H9 (cell line): ENCODE data around the gene POLR3B. TPM values are rescaled to one million over a fixed set of nuclear protein-coding genes. Genes with fewer than 3 reads are reported as not detected.
A peak's percentile ranks its signal among the peaks of the same experiment; 100 is the strongest.

ENCODE experiments used
- DNase-seq: peaks from one replicate; pipeline ENCODE4 v3.0.0-alpha.2; 2017
- H2AFZ ChIP-seq: one replicate; pipeline ENCODE4 v1.6.1; 2013; ENCODE audit warnings: mild to moderate bottlenecking, low read length, control low read depth, moderate library complexity
- H2AK5ac ChIP-seq: 2 replicates; pipeline ENCODE4 v1.6.1; 2013; ENCODE audit warnings: low read length, control low read depth, mixed read lengths; ENCODE audit not compliant: insufficient read length
- H2BK120ac ChIP-seq: one replicate; pipeline ENCODE4 v1.6.1; 2013; ENCODE audit warnings: low read depth, mild to moderate bottlenecking, low read length, control low read depth, inconsistent platforms; ENCODE audit not compliant: poor library complexity, severe bottlenecking
- H2BK12ac ChIP-seq: 2 replicates; pipeline ENCODE4 v1.6.1; 2013; ENCODE audit warnings: low read length, control low read depth, mixed read lengths, low read depth; ENCODE audit not compliant: insufficient read length
- H2BK15ac ChIP-seq: 2 replicates; pipeline ENCODE4 v1.6.1; 2013; ENCODE audit warnings: low read depth, low read length, control low read depth
- H2BK20ac ChIP-seq: one replicate; pipeline ENCODE4 v1.6.1; 2013; ENCODE audit warnings: low read depth, mild to moderate bottlenecking, low read length, control low read depth, inconsistent platforms; ENCODE audit not compliant: poor library complexity, severe bottlenecking
- H2BK5ac ChIP-seq: 2 replicates; pipeline ENCODE4 v1.6.1; 2013; ENCODE audit warnings: low read length, control low read depth, mixed read lengths; ENCODE audit not compliant: insufficient read length
- H3K14ac ChIP-seq: 2 replicates; pipeline ENCODE4 v1.6.1; 2013; ENCODE audit warnings: low read length, control low read depth; ENCODE audit not compliant: insufficient read depth
- H3K18ac ChIP-seq: 2 replicates; pipeline ENCODE4 v1.6.1; 2013; ENCODE audit warnings: low read depth, mild to moderate bottlenecking, mixed read lengths, low read length, control low read depth; ENCODE audit not compliant: insufficient read length
- H3K23ac ChIP-seq: 2 replicates; pipeline ENCODE4 v1.6.1; 2013; ENCODE audit warnings: low read length, control low read depth, mixed read lengths, low read depth; ENCODE audit not compliant: insufficient read length
- H3K23me2 ChIP-seq: 2 replicates; pipeline ENCODE4 v1.6.1; 2013; ENCODE audit warnings: low read depth, mild to moderate bottlenecking, mixed read lengths, low read length, control low read depth; ENCODE audit not compliant: insufficient read length, poor library complexity, severe bottlenecking
- H3K27ac ChIP-seq: 2 replicates; pipeline ENCODE4 v1.5.1; 2013; ENCODE audit warnings: low read length, control low read depth, mixed read lengths, low read depth; ENCODE audit not compliant: insufficient read length
- H3K27me3 ChIP-seq: 2 replicates; pipeline ENCODE4 v1.6.1; 2013; ENCODE audit warnings: low read length, control low read depth, inconsistent platforms; ENCODE audit not compliant: insufficient read depth
- H3K4ac ChIP-seq: 2 replicates; pipeline ENCODE4 v1.6.1; 2013; ENCODE audit warnings: low read depth, mild to moderate bottlenecking, control low read depth, inconsistent platforms, low read length, moderate library complexity
- H3K4me1 ChIP-seq: 2 replicates; pipeline ENCODE4 v1.6.1; 2013; ENCODE audit warnings: low read length, control low read depth, inconsistent platforms; ENCODE audit not compliant: insufficient read depth
- H3K4me2 ChIP-seq: 2 replicates; pipeline ENCODE4 v1.6.1; 2013; ENCODE audit warnings: low read length, control low read depth, mixed read lengths; ENCODE audit not compliant: insufficient read length, insufficient read depth
- H3K56ac ChIP-seq: 2 replicates; pipeline ENCODE4 v1.6.1; 2013; ENCODE audit warnings: low read depth, mild to moderate bottlenecking, mixed read lengths, low read length, control low read depth; ENCODE audit not compliant: insufficient read length
- H3K79me1 ChIP-seq: 2 replicates; pipeline ENCODE4 v1.6.1; 2013; ENCODE audit warnings: low read depth, mild to moderate bottlenecking, moderate library complexity, low read length, control low read depth, inconsistent platforms; ENCODE audit not compliant: insufficient read depth, poor library complexity, severe bottlenecking
- H3K79me2 ChIP-seq: 2 replicates; pipeline ENCODE4 v1.6.1; 2013; ENCODE audit warnings: low read length, control low read depth, inconsistent platforms; ENCODE audit not compliant: insufficient read depth
- H3K9ac ChIP-seq: 2 replicates; pipeline ENCODE4 v1.6.1; 2013; ENCODE audit warnings: low read length, control low read depth, mixed read lengths; ENCODE audit not compliant: insufficient read length; ENCODE audit errors: extremely low read depth
- H3K9me3 ChIP-seq: one replicate; pipeline ENCODE4 v1.6.1; 2013; ENCODE audit warnings: low read depth, low read length, inconsistent platforms; ENCODE audit not compliant: control insufficient read depth
- H3T11ph ChIP-seq: one replicate; pipeline ENCODE4 v1.6.1; 2013; ENCODE audit warnings: mild to moderate bottlenecking, low read length, control low read depth, inconsistent platforms
- H4K20me1 ChIP-seq: one replicate; pipeline ENCODE4 v1.6.1; 2013; ENCODE audit not compliant: control insufficient read depth, insufficient read length, insufficient read depth
- H4K5ac ChIP-seq: 2 replicates; pipeline ENCODE4 v1.6.1; 2013; ENCODE audit warnings: low read depth, mild to moderate bottlenecking, mixed read lengths, low read length, control low read depth; ENCODE audit not compliant: insufficient read length
- H4K8ac ChIP-seq: replicated peaks from 2 replicates; pipeline ENCODE4 v1.6.1; 2013; ENCODE audit warnings: low read length, control low read depth, mixed read lengths, low read depth; ENCODE audit not compliant: insufficient read length
- H4K91ac ChIP-seq: 2 replicates; pipeline ENCODE4 v1.6.1; 2013; ENCODE audit warnings: low read depth, mild to moderate bottlenecking, moderate library complexity, mixed read lengths, low read length, control low read depth; ENCODE audit not compliant: insufficient read length
- H3K27ac Mint-ChIP-seq, 3 experiments: 2 replicates in 2 of 3; 3 replicates in 1 of 3; pipeline ENCODE4 v1.8.0; 2020 to 2021; ENCODE audit warnings: mixed read lengths in 3 of 3, mild to moderate bottlenecking in 1 of 3, moderate library complexity in 1 of 3
- H3K27me3 Mint-ChIP-seq: 2 replicates; pipeline ENCODE4 v1.8.0; 2021; ENCODE audit warnings: low read depth, mild to moderate bottlenecking, moderate library complexity, mixed read lengths
- H3K36me3 Mint-ChIP-seq, 3 experiments: 2 replicates in 2 of 3; 3 replicates in 1 of 3; pipeline ENCODE4 v1.8.0; 2020 to 2021; ENCODE audit warnings: low read depth in 3 of 3, mixed read lengths in 3 of 3; ENCODE audit not compliant: insufficient read depth in 1 of 3
- H3K4me1 Mint-ChIP-seq, 2 experiments: 2 replicates each; pipeline ENCODE4 v1.8.0; 2020; ENCODE audit warnings: mixed read lengths in 2 of 2
- H3K4me3 Mint-ChIP-seq, 2 experiments: 2 replicates in 1 of 2; 3 replicates in 1 of 2; pipeline ENCODE4 v1.8.0; 2020 to 2021; ENCODE audit warnings: mild to moderate bottlenecking in 2 of 2, mixed read lengths in 2 of 2, moderate library complexity in 1 of 2
- H3K9me3 Mint-ChIP-seq, 2 experiments: 2 replicates in 1 of 2; 3 replicates in 1 of 2; pipeline ENCODE4 v1.8.0; 2020; ENCODE audit warnings: mild to moderate bottlenecking in 2 of 2, mixed read lengths in 2 of 2, moderate library complexity in 1 of 2
- WGBS: extraction: QIAGEN DNeasy Blood & Tissue Kit; methylation state at CpG from one replicate; pipeline ENCODE4 v1.1.7; 2013; ENCODE audit warnings: missing lambda C conversion rate, low lambda C conversion rate, mixed read lengths; ENCODE audit not compliant: insufficient read length; ENCODE audit errors: extremely low coverage; 5-methylcytosine and 5-hydroxymethylcytosine counted together
- total RNA-seq: library from RNA; stranded (reverse); gene quantifications from 2 replicates; pipeline ENCODE4 v1.2.1, GENCODE V29; 2021
- TF ChIP-seq, protein P1 (sequence below): fragments of 200-600 bp; sonication (generic); conservative IDR thresholded peaks from 3 replicates; pipeline ENCODE4 v1.8.0; 2021; ENCODE audit warnings: antibody characterized with exemption, mild to moderate bottlenecking

The POLR3B gene
- total RNA-seq, 1 experiment from 2014 or later: 13.4 TPM

DNA sequence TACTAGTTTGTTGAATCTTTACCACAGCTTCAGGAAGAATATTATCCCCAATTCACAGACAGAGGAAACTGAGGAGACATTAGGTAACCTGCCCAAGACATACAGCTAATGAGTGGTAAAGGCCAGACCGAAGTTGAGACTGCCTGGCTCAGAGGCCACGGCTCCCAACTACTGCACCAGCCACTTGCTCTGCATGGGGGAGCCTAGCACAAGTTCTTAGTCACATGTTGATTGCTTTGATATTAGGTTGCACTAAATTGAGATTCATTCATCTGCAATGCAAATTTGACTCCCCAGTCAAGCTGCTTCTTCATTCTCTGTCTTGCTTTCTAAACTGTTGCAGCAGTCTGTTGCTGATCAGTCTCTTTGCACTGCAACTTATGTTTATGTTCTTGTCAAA lies 25.9 kb upstream of the POLR3B start:
- Histone ChIP-seq H2BK120ac (no peak overlapping the region), H3K23me2 (no peaks in the 10 kb centered on the region), H2AFZ (no peak overlapping the region), H2BK20ac (no peak overlapping the region), H3K27ac (no peak overlapping the region), H2AK5ac (no peak overlapping the region), H4K8ac (no peak overlapping the region), H4K20me1 (no peaks in the 10 kb centered on the region), H3K9ac (no peak overlapping the region), H3K4me1 (no peaks in the 10 kb centered on the region; the same call in none of the 2 replicates), H4K91ac (no peak overlapping the region), H3K18ac (no peak overlapping the region), H3T11ph (no peak overlapping the region), H3K79me1 (no peaks in the 10 kb centered on the region), H3K23ac (no peak overlapping the region), H2BK15ac (no peak overlapping the region), H3K4me2 (no peak overlapping the region), H3K14ac (no peak overlapping the region), H3K27me3 (no peaks in the 10 kb centered on the region; the same call in 1 of the 2 replicates), H3K4ac (no peak overlapping the region), H3K79me2 (no peaks in the 10 kb centered on the region), H4K5ac (no peak overlapping the region), H3K56ac (no peak overlapping the region), H2BK5ac (no peak overlapping the region), H3K9me3 (no peaks in the 10 kb centered on the region), H2BK12ac (no peak overlapping the region)
- Mint-ChIP-seq H3K4me3 (no peak overlapping the region), H3K36me3 (peaks cover 0 to 8% (median 0%) of the 10 kb centered on the region in 3 experiments; a peak in 1 of 7 replicates), H3K27me3 (peaks cover 24% of the 10 kb centered on the region), H3K9me3 (peaks cover 0 to 6% of the 10 kb centered on the region in 2 experiments; a peak in 3 of 5 replicates), H3K4me1 (peaks cover 35 to 38% of the 10 kb centered on the region in 2 experiments), H3K27ac (peak overlapping the region in 1 of 3 experiments; percentile 43; a peak in 1 of 7 replicates)
- DNase-seq: peak; percentile 39
- TF ChIP-seq, protein P1, sequence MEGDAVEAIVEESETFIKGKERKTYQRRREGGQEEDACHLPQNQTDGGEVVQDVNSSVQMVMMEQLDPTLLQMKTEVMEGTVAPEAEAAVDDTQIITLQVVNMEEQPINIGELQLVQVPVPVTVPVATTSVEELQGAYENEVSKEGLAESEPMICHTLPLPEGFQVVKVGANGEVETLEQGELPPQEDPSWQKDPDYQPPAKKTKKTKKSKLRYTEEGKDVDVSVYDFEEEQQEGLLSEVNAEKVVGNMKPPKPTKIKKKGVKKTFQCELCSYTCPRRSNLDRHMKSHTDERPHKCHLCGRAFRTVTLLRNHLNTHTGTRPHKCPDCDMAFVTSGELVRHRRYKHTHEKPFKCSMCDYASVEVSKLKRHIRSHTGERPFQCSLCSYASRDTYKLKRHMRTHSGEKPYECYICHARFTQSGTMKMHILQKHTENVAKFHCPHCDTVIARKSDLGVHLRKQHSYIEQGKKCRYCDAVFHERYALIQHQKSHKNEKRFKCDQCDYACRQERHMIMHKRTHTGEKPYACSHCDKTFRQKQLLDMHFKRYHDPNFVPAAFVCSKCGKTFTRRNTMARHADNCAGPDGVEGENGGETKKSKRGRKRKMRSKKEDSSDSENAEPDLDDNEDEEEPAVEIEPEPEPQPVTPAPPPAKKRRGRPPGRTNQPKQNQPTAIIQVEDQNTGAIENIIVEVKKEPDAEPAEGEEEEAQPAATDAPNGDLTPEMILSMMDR: no peak
- WGBS: no CpG with 5 or more reads among the region's 2 CpGs
